Muscle of leg (tissue), 11 donors: ENCODE data around the gene MACROH2A1. TPM values are rescaled to one million over a fixed set of nuclear protein-coding genes. Genes with fewer than 3 reads are reported as not detected.

Experiments used
- DNase-seq: peaks from one replicate; pipeline ENCODE4 v3.0.0; 2013
- H3K27ac ChIP-seq: one replicate; pipeline ENCODE4 v1.5.1; 2013; ENCODE audit warnings: mild to moderate bottlenecking, low read length, control low read depth
- H3K27me3 ChIP-seq: one replicate; pipeline ENCODE4 v1.6.1; 2013; ENCODE audit warnings: low read length; ENCODE audit not compliant: control insufficient read depth, insufficient read depth
- H3K36me3 ChIP-seq: one replicate; pipeline ENCODE4 v1.6.1; 2013; ENCODE audit warnings: low read length; ENCODE audit not compliant: control insufficient read depth, insufficient read depth
- H3K4me1 ChIP-seq: one replicate; pipeline ENCODE4 v1.6.1; 2013; ENCODE audit warnings: low read length; ENCODE audit not compliant: control insufficient read depth, insufficient read depth
- H3K4me3 ChIP-seq: one replicate; pipeline ENCODE4 v1.5.1; 2013; ENCODE audit warnings: low read length, control low read depth
- H3K9me3 ChIP-seq: replicated peaks from 2 replicates; pipeline ENCODE4 v1.6.1; 2013; ENCODE audit warnings: low read depth, low read length; ENCODE audit not compliant: control insufficient read depth
- WGBS: methylation state at CpG from one replicate; pipeline ENCODE4 v1.1.5; 2013; ENCODE audit warnings: missing lambda C conversion rate; ENCODE audit not compliant: insufficient coverage; 5-methylcytosine and 5-hydroxymethylcytosine counted together
- polyA plus RNA-seq, 8 donors: library from polyadenylated mRNA; unstranded; fragments of 120-200 nt; gene quantifications; one replicate each; pipeline versions ENCODE4 v1.2.1 to v1.2.3, GENCODE V29; 2013; ENCODE audit warnings: inconsistent platforms in 1 of 8, low replicate concordance in 1 of 8; ENCODE audit not compliant: insufficient read length in 8 of 8, insufficient read depth in 1 of 8
- total RNA-seq: library from RNA; stranded (reverse); fragments of 120-200 nt; gene quantifications from one replicate; pipeline ENCODE4 v1.2.4, GENCODE V29; 2013

The MACROH2A1 gene
- total and polyA plus RNA-seq, 9 donors: 103 to 117 (median 111) TPM

DNA sequence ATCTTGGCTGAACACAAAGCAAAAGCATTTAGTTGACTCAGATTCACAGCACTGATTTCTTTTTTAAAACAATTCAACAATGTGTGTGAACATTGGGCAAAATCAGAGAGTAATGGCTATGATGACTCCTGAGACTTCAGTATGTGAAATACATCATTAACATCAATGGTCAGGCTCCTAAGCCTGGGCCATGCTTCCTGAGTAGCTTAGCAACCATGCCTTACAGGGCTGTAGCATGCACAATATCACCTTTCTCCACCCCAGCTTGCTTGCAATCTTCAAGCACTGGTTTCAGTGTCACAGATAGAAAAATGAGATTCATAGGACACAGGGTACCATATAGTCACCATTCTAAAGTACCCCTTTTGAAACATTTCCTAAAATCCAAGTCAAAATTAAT lies 41.3 kb downstream of the MACROH2A1 start:
- DNase-seq: no peak
- peaks cover 42% of the 10 kb centered on the region for H3K4me1 ChIP-seq
- H3K4me3 ChIP-seq: no peak overlapping the region
- no peaks in the 10 kb centered on the region for H3K27me3 ChIP-seq
- H3K9me3 ChIP-seq: no peaks in the 10 kb centered on the region
- H3K27ac ChIP-seq: no peak overlapping the region
- peaks cover 38% of the 10 kb centered on the region for H3K36me3 ChIP-seq

GRCh38 chr5:135356522-135357318 lies 42.3 kb downstream of the MACROH2A1 start:
- WGBS: 27% methylated on average over 3 of the region's 6 CpGs
- H3K4me1 ChIP-seq: peaks cover 42% of the 10 kb centered on the region
- H3K27ac ChIP-seq: peak overlapping the region; percentile 77
- DNase-seq: peak; percentile 84
- H3K9me3 ChIP-seq: no peaks in the 10 kb centered on the region
- H3K27me3 ChIP-seq: no peaks in the 10 kb centered on the region
- H3K36me3 ChIP-seq: peaks cover 45% of the 10 kb centered on the region
- no peak overlapping the region for H3K4me3 ChIP-seq

- Histone ChIP-seq H3K4me3 (no peak overlapping the region), H3K27ac (peak overlapping the region; percentile 77), H3K9me3 (no peaks in the 10 kb centered on the region), H3K27me3 (no peaks in the 10 kb centered on the region), H3K4me1 (peaks cover 42% of the 10 kb centered on the region), H3K36me3 (peaks cover 52% of the 10 kb centered on the region)
- peak; percentile 92 for DNase-seq
- WGBS: no CpG with 5 or more reads among the region's 1 CpG
These were observed 43.9 kb downstream of the MACROH2A1 start for GRCh38 chr5:135355169-135355568.

DNA sequence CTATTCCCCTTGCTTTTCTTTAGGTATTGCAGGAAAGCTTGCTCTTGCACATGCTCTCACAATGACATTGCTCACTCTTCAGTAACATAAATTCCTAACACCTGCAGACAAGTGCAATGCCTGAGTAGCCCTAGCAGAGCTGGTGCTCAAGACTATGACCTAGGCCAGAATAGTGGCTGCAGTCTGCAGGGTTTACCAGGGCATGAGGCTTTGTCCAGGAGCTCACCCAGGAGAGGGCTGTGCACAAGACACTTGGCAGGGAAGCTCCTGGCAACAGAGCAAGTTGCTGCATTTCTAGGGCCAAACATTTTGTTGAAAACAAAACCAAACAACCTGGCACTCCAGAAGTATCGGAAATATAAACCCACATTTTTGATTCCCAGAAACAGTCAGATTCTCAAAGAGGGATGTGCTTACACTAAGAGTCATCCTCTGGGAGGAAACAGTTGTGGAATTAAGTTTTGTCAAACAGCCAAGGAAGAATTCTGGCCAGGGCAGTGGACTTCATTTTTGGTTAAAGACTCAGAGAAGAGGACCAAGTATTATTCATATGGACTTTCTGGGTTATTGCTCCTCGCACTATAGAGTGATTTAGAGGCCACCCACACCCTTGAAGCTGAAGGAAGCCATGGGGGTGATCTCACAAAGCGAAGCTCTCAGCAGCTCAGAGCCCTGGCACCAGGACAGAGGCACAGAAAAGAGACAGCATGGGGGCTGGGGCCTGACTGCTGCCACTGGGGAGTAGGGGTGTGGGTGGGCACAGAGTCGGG lies 44.9 kb downstream of the MACROH2A1 start:
- Histone ChIP-seq H3K4me3 (no peak overlapping the region), H3K36me3 (peaks cover 53% of the 10 kb centered on the region), H3K27ac (peak overlapping the region; percentile 77), H3K9me3 (no peaks in the 10 kb centered on the region), H3K4me1 (peaks cover 42% of the 10 kb centered on the region), H3K27me3 (no peaks in the 10 kb centered on the region)
- WGBS: no CpG with 5 or more reads among the region's 4 CpGs
- DNase-seq: peak; percentile 91

DNA sequence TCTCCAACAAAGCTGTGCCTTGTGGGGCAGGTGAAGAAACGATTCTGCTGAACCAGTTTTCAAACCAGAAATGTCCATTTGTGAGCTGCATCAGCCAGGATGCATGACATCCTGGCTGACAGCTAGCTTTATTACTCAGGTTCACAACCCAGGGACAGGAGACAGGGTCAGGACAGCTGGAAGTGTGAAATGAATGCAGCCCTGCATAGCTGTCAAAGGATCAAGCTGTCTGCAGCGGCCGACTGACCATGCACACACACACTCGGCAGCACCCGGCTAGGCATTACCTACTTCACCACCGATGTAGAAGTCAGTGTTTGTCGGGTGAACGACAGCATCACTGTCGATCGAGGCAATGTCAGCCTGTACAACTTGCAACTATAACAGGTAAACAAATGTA lies 48.5 kb downstream of the MACROH2A1 start:
- Histone ChIP-seq H3K9me3 (no peaks in the 10 kb centered on the region), H3K4me1 (peaks cover 24% of the 10 kb centered on the region), H3K27me3 (no peaks in the 10 kb centered on the region), H3K36me3 (peaks cover 67% of the 10 kb centered on the region), H3K4me3 (no peak overlapping the region), H3K27ac (no peak overlapping the region)
- no peak for DNase-seq
- 86% methylated on average over 10 of the region's 10 CpGs for WGBS

DNA sequence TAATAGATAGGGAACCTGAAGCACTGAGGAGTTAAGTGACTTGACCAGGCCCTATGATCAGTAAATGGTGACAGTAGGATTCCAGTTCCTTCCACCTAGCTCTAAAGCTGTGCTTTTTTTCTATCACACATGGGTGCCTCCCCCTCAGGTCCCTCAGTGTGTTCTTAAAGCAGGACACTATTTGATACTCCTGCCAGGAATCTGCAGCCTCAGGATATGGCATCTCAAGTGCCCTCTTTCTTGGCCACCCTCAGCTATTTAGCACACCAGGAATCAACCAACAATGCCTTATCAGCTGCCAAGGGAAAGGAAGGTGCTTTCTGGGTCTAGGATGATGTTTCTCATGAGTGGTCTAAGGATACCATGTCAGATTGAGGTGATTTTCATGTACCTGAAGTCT lies 49.1 kb downstream of the MACROH2A1 start:
- H3K27me3 ChIP-seq: no peaks in the 10 kb centered on the region
- H3K36me3 ChIP-seq: peaks cover 72% of the 10 kb centered on the region
- no peak overlapping the region for H3K27ac ChIP-seq
- DNase-seq: no peak
- H3K4me1 ChIP-seq: peaks cover 17% of the 10 kb centered on the region
- no peak overlapping the region for H3K4me3 ChIP-seq
- no peaks in the 10 kb centered on the region for H3K9me3 ChIP-seq

DNA sequence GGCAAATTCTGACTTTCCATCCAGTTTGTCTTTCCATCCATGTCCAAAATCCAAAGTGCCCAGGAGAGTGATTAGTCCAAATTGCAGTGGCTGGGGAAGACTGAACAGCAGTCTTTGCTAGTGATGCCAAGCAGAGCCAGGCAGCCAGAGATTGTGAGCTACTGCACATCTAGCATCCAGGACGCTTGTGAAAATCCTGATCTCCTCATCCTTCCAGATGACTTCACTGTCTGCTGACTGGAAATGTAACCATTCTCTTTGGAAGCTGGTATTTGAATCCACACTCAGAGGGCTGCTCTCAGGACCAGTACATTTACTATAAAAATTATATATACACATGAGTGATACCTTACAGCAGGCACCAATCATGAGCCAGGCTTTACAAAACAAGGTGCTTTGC lies 49.6 kb downstream of the MACROH2A1 start:
- Histone ChIP-seq H3K4me3 (no peak overlapping the region), H3K4me1 (peaks cover 15% of the 10 kb centered on the region), H3K27me3 (no peaks in the 10 kb centered on the region), H3K9me3 (no peaks in the 10 kb centered on the region), H3K27ac (no peak overlapping the region), H3K36me3 (peaks cover 71% of the 10 kb centered on the region)
- DNase-seq: no peak
- WGBS: 43% methylated on average over 1 of the region's 1 CpG

- H3K9me3 ChIP-seq: no peaks in the 10 kb centered on the region
- 63% methylated on average over 1 of the region's 1 CpG for WGBS
- H3K4me3 ChIP-seq: no peak overlapping the region
- H3K27ac ChIP-seq: no peak overlapping the region
- H3K4me1 ChIP-seq: peaks cover 11% of the 10 kb centered on the region
- H3K27me3 ChIP-seq: no peaks in the 10 kb centered on the region
- H3K36me3 ChIP-seq: peaks cover 76% of the 10 kb centered on the region
- no peak for DNase-seq
These were observed 50.1 kb downstream of the MACROH2A1 start for GRCh38 chr5:135348918-135349317.

GRCh38 chr5:135347392-135347791 lies 51.6 kb downstream of the MACROH2A1 start:
- no peak overlapping the region for H3K4me3 ChIP-seq
- no peaks in the 10 kb centered on the region for H3K9me3 ChIP-seq
- DNase-seq: no peak
- no peak overlapping the region for H3K27ac ChIP-seq
- H3K27me3 ChIP-seq: no peaks in the 10 kb centered on the region
- H3K4me1 ChIP-seq: peaks cover 12% of the 10 kb centered on the region
- 89% methylated on average over 2 of the region's 4 CpGs for WGBS
- peaks cover 80% of the 10 kb centered on the region for H3K36me3 ChIP-seq

- Histone ChIP-seq H3K4me1 (peaks cover 14% of the 10 kb centered on the region), H3K27me3 (no peaks in the 10 kb centered on the region), H3K9me3 (no peaks in the 10 kb centered on the region), H3K4me3 (no peak overlapping the region), H3K36me3 (peaks cover 84% of the 10 kb centered on the region), H3K27ac (no peak overlapping the region)
- WGBS: 83% methylated on average over 2 of the region's 5 CpGs
- DNase-seq: no peak
These were observed 52.9 kb downstream of the MACROH2A1 start for GRCh38 chr5:135345956-135346731.
